ENCODE results near the gene GFPT2. TPM values are rescaled to one million over a fixed set of nuclear protein-coding genes. Genes with fewer than 3 reads are reported as not detected.
A peak's percentile ranks its signal among the peaks of the same experiment; 100 is the strongest.

The GFPT2 gene
- total RNA-seq, 1 donor from 2014 or later, result 47.9 TPM

- Histone ChIP-seq H3K4me1 (peaks cover 17% of the 10 kb centered on the region), H3K27ac (peak overlapping the region; percentile 72), H3K9me3 (no peaks in the 10 kb centered on the region), H3K4me3 (peak overlapping the region in 1 of 2 donors; percentile 6), H3K36me3 (no peaks in the 10 kb centered on the region), H3K27me3 (no peaks in the 10 kb centered on the region)
- no peak for DNase-seq (ENCODE audit: extremely low spot score in 2 of 2)
- intact Hi-C loops (cut with DNase I), result no loop called here
- TF ChIP-seq POLR2AphosphoS5 (IDR thresholded peaks at IDR 0.05; ENCODE audit: insufficient read depth in 1 of 2, low read depth in 1 of 2), result peak in 1 of 2 donors; percentile 70
- no peak for TF ChIP-seq POLR2A (IDR thresholded peaks at IDR 0.05)
These were observed 9.9 kb downstream of the GFPT2 start for GRCh38 chr5:180343110-180343830.

- no peak for DNase-seq (ENCODE audit: extremely low spot score in 2 of 2)
- Histone ChIP-seq H3K9me3 (no peaks in the 10 kb centered on the region), H3K36me3 (peaks cover 0 to 8% of the 10 kb centered on the region in 2 donors), H3K4me1 (peaks cover 17% of the 10 kb centered on the region), H3K27me3 (no peaks in the 10 kb centered on the region), H3K27ac (no peak overlapping the region), H3K4me3 (no peak overlapping the region)
- intact Hi-C loops (cut with DNase I), result no loop called here
- no peak for TF ChIP-seq POLR2AphosphoS5 (IDR thresholded peaks at IDR 0.05; ENCODE audit: insufficient read depth in 1 of 2, low read depth in 1 of 2)
- TF ChIP-seq CTCF (IDR thresholded peaks at IDR 0.05), result no peak
- TF ChIP-seq POLR2A (IDR thresholded peaks at IDR 0.05), result no peak
These were observed 11.5 kb downstream of the GFPT2 start for GRCh38 chr5:180341595-180341994.

- H3K27me3 ChIP-seq, result no peaks in the 10 kb centered on the region
- no peak for TF ChIP-seq POLR2AphosphoS5 (IDR thresholded peaks at IDR 0.05; ENCODE audit: insufficient read depth in 1 of 2, low read depth in 1 of 2)
- TF ChIP-seq CTCF (IDR thresholded peaks at IDR 0.05), result no peak
- TF ChIP-seq POLR2A (IDR thresholded peaks at IDR 0.05), result no peak
- intact Hi-C loops (cut with DNase I), result no loop called here
These were observed 12.3 kb downstream of the GFPT2 start for GRCh38 chr5:180340856-180341255.

GRCh38 chr5:180339583-180340183 lies 13.5 kb downstream of the GFPT2 start:
- H3K36me3 ChIP-seq, result peaks cover 0 to 21% of the 10 kb centered on the region in 2 donors
- TF ChIP-seq POLR2A (IDR thresholded peaks at IDR 0.05) (no peak), POLR2AphosphoS5 (IDR thresholded peaks at IDR 0.05; ENCODE audit: insufficient read depth in 1 of 2, low read depth in 1 of 2) (no peak), CTCF (IDR thresholded peaks at IDR 0.05) (no peak)
- H3K27ac ChIP-seq, result no peak overlapping the region
- H3K4me1 ChIP-seq, result peaks cover 17% of the 10 kb centered on the region
- H3K4me3 ChIP-seq, result no peak overlapping the region
- no peak for DNase-seq (ENCODE audit: extremely low spot score in 2 of 2)
- intact Hi-C loops (cut with DNase I), result no loop called here
- no peaks in the 10 kb centered on the region for H3K27me3 ChIP-seq
- no peaks in the 10 kb centered on the region for H3K9me3 ChIP-seq

More at GRCh38 chr5:180340856-180341255, 12.3 kb downstream of the GFPT2 start:
- no peak overlapping the region for H3K4me3 ChIP-seq
- H3K36me3 ChIP-seq, result peaks cover 0 to 15% of the 10 kb centered on the region in 2 donors
- no peaks in the 10 kb centered on the region for H3K9me3 ChIP-seq
- no peak for DNase-seq (ENCODE audit: extremely low spot score in 2 of 2)
- peaks cover 17% of the 10 kb centered on the region for H3K4me1 ChIP-seq
- H3K27ac ChIP-seq, result no peak overlapping the region

- TF ChIP-seq CTCF (IDR thresholded peaks at IDR 0.05), result no peak
- TF ChIP-seq POLR2A (IDR thresholded peaks at IDR 0.05), result no peak
- no peak for TF ChIP-seq POLR2AphosphoS5 (IDR thresholded peaks at IDR 0.05; ENCODE audit: insufficient read depth in 1 of 2, low read depth in 1 of 2)
- intact Hi-C loops (cut with DNase I), result no loop called here
These were observed 15.0 kb downstream of the GFPT2 start for GRCh38 chr5:180338001-180338707.

More at GRCh38 chr5:180338001-180338707, 15.0 kb downstream of the GFPT2 start:
- Histone ChIP-seq H3K9me3 (no peaks in the 10 kb centered on the region), H3K27me3 (no peaks in the 10 kb centered on the region), H3K4me3 (no peak overlapping the region), H3K36me3 (peaks cover 0 to 28% of the 10 kb centered on the region in 2 donors), H3K27ac (no peak overlapping the region), H3K4me1 (peaks cover 4% of the 10 kb centered on the region)
- no peak for DNase-seq (ENCODE audit: extremely low spot score in 2 of 2)
